Stomach (tissue), 4 donors: ENCODE data around the gene GPR6.

Experiments
- CTCF ChIP-seq, 7 experiments: fragments of 450-650 bp in 4 of 7; fragments of 200-600 bp in 3 of 7; sonication (generic) in 3 of 7; IDR thresholded peaks; one replicate each; pipeline ENCODE4 v1.5.1; 2016 to 2019; ENCODE audit warnings: antibody characterized with exemption in 7 of 7, control low read depth in 2 of 7, mild to moderate bottlenecking in 1 of 7
- EP300 ChIP-seq: sonication (generic); formaldehyde crosslinking; IDR thresholded peaks from one replicate; pipeline ENCODE4 v1.6.1; 2017; ENCODE audit warnings: antibody characterized with exemption

DNA sequence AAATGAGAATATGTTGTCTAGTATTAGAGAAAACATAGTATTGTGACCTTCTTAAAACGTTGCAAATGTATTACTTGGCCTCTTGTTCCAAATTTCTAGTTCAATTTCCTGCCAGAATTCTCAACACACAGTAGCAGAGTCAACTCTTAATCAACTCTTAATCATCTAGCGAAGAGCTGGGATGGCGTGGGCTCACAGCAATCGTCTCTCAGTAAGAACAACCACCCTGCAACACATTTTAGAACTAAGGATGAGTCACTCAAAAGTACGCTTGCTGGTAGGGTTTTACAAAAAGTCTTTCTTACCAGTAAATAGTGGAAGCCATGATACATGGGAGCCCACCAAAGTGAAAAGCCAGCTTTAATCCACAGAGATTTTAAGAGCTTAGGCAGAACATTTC, 24.6 kb downstream of the GPR6 start:
- TF ChIP-seq CTCF (IDR thresholded peaks at IDR 0.05) (no peak), EP300 (no peak)
